GM21723 (cell line): ENCODE measurements around the gene PGAM1.
"Not testable (repeated sequence)": the region's sequence is repeated elsewhere in the genome, so short reads cannot be mapped to it uniquely, and the experiment has no call there.

Experiments
- ATAC-seq: cut with Tn5 transposase; IDR thresholded peaks from one replicate; pipeline ENCODE4 v1.9.1; 2021; ENCODE audit warnings: mild to moderate bottlenecking, moderate library complexity; ENCODE audit not compliant: unreplicated experiment

Gene PGAM1

GRCh38 chr10:97425964-97426775 lies at the start of gene PGAM1:
TSS of gene PGAM1 (plus strand) at chr10:97426191. CDS start at chr10:97426308, 117 bp downstream.
- ATAC-seq = peak; percentile 80

- ATAC-seq = no peak
Observed at GRCh38 chr10:97376413-97376812, 49.6 kb upstream of the PGAM1 start.

GRCh38 chr10:97378933-97379921 lies 46.8 kb upstream of the PGAM1 start:
- ATAC-seq = no peak

GRCh38 chr10:97380516-97380915 lies 45.5 kb upstream of the PGAM1 start:
- no peak for ATAC-seq

GRCh38 chr10:97381626-97382025 lies 44.4 kb upstream of the PGAM1 start:
- no peak for ATAC-seq

DNA sequence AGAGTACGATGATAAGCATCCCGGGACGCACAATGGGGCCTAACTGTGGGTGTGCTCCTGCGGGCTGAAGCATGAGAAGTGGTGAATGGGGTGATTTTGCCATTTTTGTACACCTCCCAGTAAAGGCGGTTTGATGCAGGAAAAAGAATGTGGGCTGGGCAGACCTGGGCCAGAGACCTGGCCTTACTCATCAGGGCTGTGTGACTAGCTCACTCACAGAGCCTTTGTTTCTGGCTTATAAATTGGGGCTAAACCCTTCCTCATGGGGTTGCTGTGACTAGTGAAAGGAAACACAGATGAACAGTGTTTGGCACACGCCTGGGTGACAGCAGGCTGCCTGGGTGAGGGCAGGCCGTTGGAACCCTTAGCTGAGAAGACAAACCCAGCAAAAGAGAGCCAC lies 42.8 kb upstream of the PGAM1 start:
- ATAC-seq = no peak

- ATAC-seq = no peak
Observed at GRCh38 chr10:97384156-97384555, 41.8 kb upstream of the PGAM1 start.

- no peak for ATAC-seq
Observed at GRCh38 chr10:97384641-97385040, 41.4 kb upstream of the PGAM1 start.

- ATAC-seq = no peak
Observed at GRCh38 chr10:97385565-97385964, 40.4 kb upstream of the PGAM1 start.

DNA sequence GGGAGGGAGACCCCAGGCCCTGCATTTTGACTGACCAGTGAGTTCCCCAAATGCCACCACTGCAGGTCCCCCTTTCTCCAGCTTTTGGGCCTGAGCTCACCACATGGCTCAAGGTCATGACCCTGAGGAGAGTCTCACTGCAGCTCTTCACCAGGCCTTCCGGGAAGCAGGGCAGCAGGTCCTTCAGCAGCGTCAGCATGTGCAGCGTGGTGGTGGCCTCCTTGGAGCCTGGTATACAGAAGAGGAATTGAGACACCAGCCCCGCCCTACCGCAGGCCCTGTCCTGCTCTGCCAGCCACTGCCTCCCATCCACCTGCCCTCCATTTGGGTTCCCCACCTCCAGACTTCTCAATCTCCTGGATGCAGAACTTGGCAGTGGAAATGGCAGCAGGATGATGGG lies 37.8 kb upstream of the PGAM1 start:
- no peak for ATAC-seq

DNA sequence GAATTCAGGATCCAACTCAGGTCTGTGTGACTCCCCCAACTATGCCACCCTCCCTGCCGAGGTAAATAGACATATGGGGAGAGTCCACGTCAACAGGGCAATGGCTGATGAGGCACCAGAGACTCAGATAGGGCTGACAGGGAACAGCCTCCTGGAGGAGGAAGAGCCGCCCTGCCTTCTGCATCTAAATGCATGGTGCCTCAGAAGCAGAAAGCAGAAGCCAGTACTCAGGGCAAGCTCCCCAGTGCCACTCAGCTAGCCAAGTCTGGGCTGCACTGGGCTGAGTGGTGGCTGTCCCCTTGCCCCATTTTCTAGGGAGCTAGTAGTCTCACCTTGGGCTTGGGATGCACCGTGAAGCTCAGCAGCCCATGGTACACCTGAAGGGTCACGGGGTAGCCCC lies 35.9 kb upstream of the PGAM1 start:
- no peak for ATAC-seq

- ATAC-seq = no peak
Observed at GRCh38 chr10:97393034-97393573, 32.9 kb upstream of the PGAM1 start.

GRCh38 chr10:97396056-97396455 lies 29.9 kb upstream of the PGAM1 start:
- ATAC-seq = no peak

GRCh38 chr10:97399843-97400545 lies 26.0 kb upstream of the PGAM1 start:
- no peak for ATAC-seq

GRCh38 chr10:97400665-97401454 lies 25.1 kb upstream of the PGAM1 start, which contains the start of gene RRP12:
TSS of gene RRP12 (minus strand) at chr10:97401340. CDS start at chr10:97401231, 109 bp downstream.
- peak; percentile 97 for ATAC-seq

GRCh38 chr10:97401455-97401919 lies 24.5 kb upstream of the PGAM1 start:
- no peak for ATAC-seq

GRCh38 chr10:97404044-97404443 lies 21.9 kb upstream of the PGAM1 start:
- no peak for ATAC-seq

DNA sequence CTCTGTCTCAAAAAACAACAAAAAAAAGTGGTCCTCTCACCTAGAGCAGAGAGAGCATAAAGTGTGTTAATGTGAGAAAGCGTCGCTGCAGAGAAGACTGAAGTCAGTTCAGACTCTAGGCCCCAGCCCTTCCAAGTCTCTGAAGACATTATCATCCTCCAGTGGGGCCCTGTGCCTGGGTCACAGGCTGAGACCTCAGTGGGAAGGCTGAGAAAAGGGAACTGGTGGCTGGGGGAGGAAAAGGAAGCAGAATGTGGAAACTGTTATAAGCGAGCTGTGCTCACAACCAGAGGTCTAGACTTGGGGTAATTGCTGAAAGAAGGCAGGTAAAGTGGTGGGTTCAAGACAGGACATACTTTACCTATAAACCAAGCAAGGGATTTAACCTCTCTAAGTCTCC lies 19.9 kb upstream of the PGAM1 start:
- ATAC-seq = no peak

GRCh38 chr10:97406483-97406882 lies 19.5 kb upstream of the PGAM1 start:
- not testable (repeated sequence) for ATAC-seq
